Psoas muscle (tissue), 8 donors: ENCODE measurements around the gene COMMD6. TPM values are rescaled to one million over a fixed set of nuclear protein-coding genes. Genes with fewer than 3 reads are reported as not detected.

Experiments
- ATAC-seq, 4 donors: fragments of 200-7000 bp; cut with Tn5 transposase; one replicate each; pipeline ENCODE4 v1.9.1; 2020; ENCODE audit warnings: moderate library complexity in 3 of 4, mild to moderate bottlenecking in 2 of 4
- DNase-seq, 2 donors: peaks; one replicate each; pipeline ENCODE4 v3.0.0-alpha.2; 2020
- H3K27ac ChIP-seq: fragments of 200-600 bp; one replicate; pipeline ENCODE4 v1.8.0; 2022
- H3K27me3 ChIP-seq, 3 donors: fragments of 200-600 bp in 1 of 3; one replicate each; pipeline versions ENCODE4 v1.6.1 to v1.8.0; 2013 to 2022; ENCODE audit warnings: low read length in 2 of 3, mild to moderate bottlenecking in 2 of 3, moderate library complexity in 1 of 3; ENCODE audit not compliant: insufficient read depth in 3 of 3
- H3K36me3 ChIP-seq, 2 donors: fragments of 200-600 bp in 1 of 2; one replicate each; pipeline versions ENCODE4 v1.6.1 to v1.8.0; 2013 to 2022; ENCODE audit warnings: low read depth in 1 of 2, mild to moderate bottlenecking in 1 of 2, moderate library complexity in 1 of 2; ENCODE audit not compliant: insufficient read depth in 1 of 2
- H3K4me1 ChIP-seq: fragments of 200-600 bp; one replicate; pipeline ENCODE4 v1.8.0; 2022
- H3K4me3 ChIP-seq: fragments of 200-600 bp; one replicate; pipeline ENCODE4 v1.8.0; 2022; ENCODE audit warnings: mild to moderate bottlenecking
- H3K9me3 ChIP-seq: fragments of 200-600 bp; one replicate; pipeline ENCODE4 v1.8.0; 2022
- WGBS, 3 donors: extraction: QIAGEN DNeasy Blood & Tissue Kit; methylation state at CpG; one replicate each; pipeline versions ENCODE4 v1.1.6 to v1.1.7; 2013; 5-methylcytosine and 5-hydroxymethylcytosine counted together
- intact Hi-C, 2 donors: fragments of 100-400 bp; cut with DNase I; formaldehyde crosslinking; loops; one replicate each; pipeline versions ENCODE4 v1.11.0 to v1.14.2; 2022
- polyA plus RNA-seq, 3 donors: library from polyadenylated mRNA; stranded (reverse); fragments of 200-250 nt; gene quantifications; one replicate each; pipeline ENCODE4 v1.2.3, GENCODE V29; 2013
- total RNA-seq, 4 donors: library from RNA; stranded (reverse); fragmentation: NEBNext Ultra II Directional in 2 of 4; extraction: Animal tissue kit (Norgen Biotek cat#: 25700) in 2 of 4; gene quantifications; one replicate each; pipeline versions ENCODE4 v1.2.1 to v1.2.4, GENCODE V29; 2021 to 2023
- TF ChIP-seq, protein P1 (sequence below): fragments of 200-600 bp; IDR thresholded peaks from one replicate; pipeline ENCODE4 v1.8.0; 2022; ENCODE audit warnings: antibody characterized with exemption
- donor health status: healthy with polysubstance abuse.
- donor health status: DM: no; HTN: no; CAD: no; lungs with moderate emphysema.
- donor health status: Bipolar disorder and iron deficiency.
- donor health status: healthy.
- donor health status: DM: yes; HTN: yes; CAD: no.
- donor health status: DM: no; HTN: no; CAD: no.
- donor health status: DM: no; HTN: no; CAD: no.
- donor health status: DM: yes; HTN: yes; CAD: no.

Gene COMMD6
- total and polyA plus RNA-seq, 7 donors, result 34.1 to 80.6 (median 46.8) TPM

DNA sequence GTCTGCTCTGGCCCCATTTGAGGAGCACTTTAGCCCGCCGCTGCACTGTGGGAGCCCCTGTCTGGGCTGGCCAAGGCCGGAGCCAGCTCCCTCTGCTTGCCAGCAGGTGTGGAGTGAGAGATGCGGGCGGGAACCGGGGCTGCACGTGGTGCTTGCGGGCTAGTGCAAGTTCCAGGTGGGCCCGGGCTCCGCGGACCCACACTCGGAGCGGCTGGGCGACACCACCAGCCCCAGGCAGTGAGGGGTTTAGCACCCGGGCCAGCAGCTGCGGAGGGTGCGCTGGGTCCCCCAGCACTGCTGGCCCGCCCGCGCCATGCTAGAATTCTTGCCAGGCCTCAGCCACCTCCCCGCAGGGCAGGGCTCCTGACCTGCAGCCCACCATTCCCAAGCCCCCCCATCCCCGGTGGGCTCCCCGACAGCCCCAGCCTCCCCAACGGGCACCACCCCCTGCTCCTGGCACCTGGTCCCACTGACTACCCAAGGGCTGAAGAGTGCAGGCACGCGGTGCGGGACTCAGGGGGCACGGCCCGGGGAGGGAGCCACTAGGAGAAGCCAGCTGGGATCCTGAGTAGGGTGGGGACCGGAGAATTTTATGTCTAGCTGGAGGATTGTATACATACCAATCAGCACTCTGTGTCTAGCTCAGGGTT, 19.1 kb downstream of the COMMD6 start:
- intact Hi-C loops, result no loop called here
- Histone ChIP-seq H3K4me3 (no peak overlapping the region), H3K27me3 (no peaks in the 10 kb centered on the region), H3K36me3 (no peaks in the 10 kb centered on the region), H3K9me3 (no peaks in the 10 kb centered on the region), H3K27ac (no peak overlapping the region), H3K4me1 (no peaks in the 10 kb centered on the region)
- TF ChIP-seq, protein P1, sequence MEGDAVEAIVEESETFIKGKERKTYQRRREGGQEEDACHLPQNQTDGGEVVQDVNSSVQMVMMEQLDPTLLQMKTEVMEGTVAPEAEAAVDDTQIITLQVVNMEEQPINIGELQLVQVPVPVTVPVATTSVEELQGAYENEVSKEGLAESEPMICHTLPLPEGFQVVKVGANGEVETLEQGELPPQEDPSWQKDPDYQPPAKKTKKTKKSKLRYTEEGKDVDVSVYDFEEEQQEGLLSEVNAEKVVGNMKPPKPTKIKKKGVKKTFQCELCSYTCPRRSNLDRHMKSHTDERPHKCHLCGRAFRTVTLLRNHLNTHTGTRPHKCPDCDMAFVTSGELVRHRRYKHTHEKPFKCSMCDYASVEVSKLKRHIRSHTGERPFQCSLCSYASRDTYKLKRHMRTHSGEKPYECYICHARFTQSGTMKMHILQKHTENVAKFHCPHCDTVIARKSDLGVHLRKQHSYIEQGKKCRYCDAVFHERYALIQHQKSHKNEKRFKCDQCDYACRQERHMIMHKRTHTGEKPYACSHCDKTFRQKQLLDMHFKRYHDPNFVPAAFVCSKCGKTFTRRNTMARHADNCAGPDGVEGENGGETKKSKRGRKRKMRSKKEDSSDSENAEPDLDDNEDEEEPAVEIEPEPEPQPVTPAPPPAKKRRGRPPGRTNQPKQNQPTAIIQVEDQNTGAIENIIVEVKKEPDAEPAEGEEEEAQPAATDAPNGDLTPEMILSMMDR, result no peak
- WGBS, 3 donors, result 96 to 97% (median 97%) methylated on average over 26 to 30 of the region's 30 CpGs
- no peak for DNase-seq
- no peak for ATAC-seq

DNA sequence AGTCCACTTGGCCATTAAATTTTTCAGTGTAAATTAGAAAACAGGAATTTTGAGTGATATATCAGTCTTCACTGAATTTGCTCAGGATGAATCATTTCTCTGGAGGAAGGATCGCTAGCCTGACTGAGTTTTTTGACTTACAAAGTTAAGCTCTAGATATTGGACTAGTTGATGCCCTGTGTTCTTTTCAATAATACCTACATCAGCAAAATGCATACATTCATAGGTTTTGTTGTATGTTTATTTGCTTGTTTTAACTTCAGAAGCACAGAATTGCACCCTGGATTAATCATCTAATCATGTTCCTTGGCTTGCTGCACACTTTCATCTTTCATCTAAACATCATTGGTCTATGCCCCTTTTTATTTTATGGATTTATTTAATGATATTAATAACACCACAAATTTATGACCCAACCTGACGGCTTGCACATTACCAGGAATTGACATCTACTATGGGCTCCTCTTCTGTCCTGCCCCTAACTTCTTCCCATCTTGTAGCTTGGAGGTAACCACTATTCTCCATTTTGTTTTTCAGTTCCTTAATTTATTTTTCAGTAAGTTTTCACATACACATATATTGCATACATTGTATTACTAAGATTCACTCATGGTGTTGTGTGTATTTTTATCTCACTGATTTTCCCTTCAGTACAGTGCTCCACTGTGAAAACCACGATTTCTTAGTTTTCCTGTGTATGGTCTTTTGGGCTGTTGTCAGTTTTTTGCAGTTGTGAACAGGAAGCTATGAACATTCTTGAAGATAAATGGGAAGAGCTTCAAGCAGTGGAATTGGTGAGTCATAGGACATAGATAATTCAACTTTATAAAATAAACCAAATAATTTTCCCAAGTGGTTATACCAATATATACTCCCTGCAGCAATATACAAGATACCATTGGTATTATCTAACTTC, 23.3 kb downstream of the COMMD6 start:
- no peaks in the 10 kb centered on the region for H3K27me3 ChIP-seq
- no peak overlapping the region for H3K4me3 ChIP-seq
- H3K36me3 ChIP-seq, result no peaks in the 10 kb centered on the region
- no peaks in the 10 kb centered on the region for H3K9me3 ChIP-seq
- TF ChIP-seq, protein P1, result no peak
- ATAC-seq, result no peak
- WGBS, 3 donors, result 86 to 87% (median 87%) methylated on average over 3 of the region's 3 CpGs
- no peaks in the 10 kb centered on the region for H3K4me1 ChIP-seq
- DNase-seq, result no peak
- intact Hi-C loops, result no loop called here
- no peak overlapping the region for H3K27ac ChIP-seq

DNA sequence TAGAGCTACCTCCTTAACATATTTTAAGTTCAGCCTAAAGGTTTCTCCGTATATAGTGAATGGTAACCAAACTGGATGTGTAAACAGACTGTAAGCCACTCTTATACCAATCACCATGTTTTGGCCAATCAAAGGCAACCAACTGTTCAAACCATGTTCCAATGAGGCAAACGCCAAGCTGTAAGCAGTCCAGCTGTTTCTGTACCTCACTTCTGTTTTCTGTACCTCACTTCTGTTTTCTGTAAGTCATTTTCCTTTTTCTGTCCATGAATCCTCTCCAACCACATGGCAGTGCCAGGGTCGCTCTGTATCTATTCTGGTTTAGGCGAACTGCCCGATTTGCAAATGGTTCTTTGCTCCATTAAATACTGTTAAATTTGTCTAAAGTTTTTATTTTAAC, 24.4 kb downstream of the COMMD6 start:
- Histone ChIP-seq H3K36me3 (no peaks in the 10 kb centered on the region), H3K9me3 (no peaks in the 10 kb centered on the region), H3K27ac (no peak overlapping the region), H3K4me1 (no peaks in the 10 kb centered on the region), H3K27me3 (no peaks in the 10 kb centered on the region), H3K4me3 (no peak overlapping the region)
- WGBS, 3 donors, result 84 to 87% (median 85%) methylated on average over 5 of the region's 5 CpGs
- ATAC-seq, result no peak
- DNase-seq, result no peak
- intact Hi-C loops, result no loop called here
- TF ChIP-seq, protein P1, result no peak

DNA sequence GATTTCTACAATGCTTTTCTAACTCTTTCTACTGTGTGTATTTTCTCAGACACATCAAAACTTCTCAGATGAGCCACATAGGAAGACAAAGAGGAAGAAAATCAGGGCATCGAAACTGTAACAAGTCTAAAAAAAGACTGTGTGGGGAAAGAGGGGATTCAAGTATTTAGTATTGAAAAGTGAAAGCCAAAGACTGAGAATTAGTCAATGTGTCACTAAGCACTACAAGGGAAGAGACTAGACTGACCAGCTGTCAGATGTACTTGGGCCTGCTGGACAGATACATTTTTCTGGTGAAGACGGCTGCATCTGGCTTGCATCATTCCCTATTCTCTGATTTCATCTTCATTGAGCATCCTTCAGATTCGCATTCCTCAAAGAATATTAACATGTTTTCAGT, 25.4 kb downstream of the COMMD6 start:
- Histone ChIP-seq H3K4me3 (no peak overlapping the region), H3K27ac (no peak overlapping the region), H3K9me3 (no peaks in the 10 kb centered on the region), H3K4me1 (no peaks in the 10 kb centered on the region), H3K36me3 (no peaks in the 10 kb centered on the region), H3K27me3 (no peaks in the 10 kb centered on the region)
- DNase-seq (no peak), ATAC-seq (no peak)
- TF ChIP-seq, protein P1, result no peak
- intact Hi-C loops, result no loop called here
- 66 to 76% (median 67%) methylated on average over 3 of the region's 3 CpGs for WGBS, 3 donors
